Mesenteric fat pad (tissue), 1 donor: ENCODE measurements around the gene TRIP12. TPM values are rescaled to one million over a fixed set of nuclear protein-coding genes. Genes with fewer than 3 reads are reported as not detected.
"Not testable (repeated sequence)": the region's sequence is repeated elsewhere in the genome, so short reads cannot be mapped to it uniquely, and the experiment has no call there.

Source experiments
- DNase-seq: peaks from one replicate; pipeline ENCODE4 v3.0.0-alpha.2; 2020; ENCODE audit warnings: low spot score
- total RNA-seq: library from RNA; stranded (reverse); fragmentation: NEBNext Ultra II Directional; extraction: Animal tissue kit (Norgen Biotek cat#: 25700); gene quantifications from one replicate; pipeline ENCODE4 v1.2.1, GENCODE V29; 2021
- donor health status: DM: yes; HTN: yes; CAD: no.

The TRIP12 gene
- total RNA-seq, 1 donor from 2014 or later: 259 TPM

DNA sequence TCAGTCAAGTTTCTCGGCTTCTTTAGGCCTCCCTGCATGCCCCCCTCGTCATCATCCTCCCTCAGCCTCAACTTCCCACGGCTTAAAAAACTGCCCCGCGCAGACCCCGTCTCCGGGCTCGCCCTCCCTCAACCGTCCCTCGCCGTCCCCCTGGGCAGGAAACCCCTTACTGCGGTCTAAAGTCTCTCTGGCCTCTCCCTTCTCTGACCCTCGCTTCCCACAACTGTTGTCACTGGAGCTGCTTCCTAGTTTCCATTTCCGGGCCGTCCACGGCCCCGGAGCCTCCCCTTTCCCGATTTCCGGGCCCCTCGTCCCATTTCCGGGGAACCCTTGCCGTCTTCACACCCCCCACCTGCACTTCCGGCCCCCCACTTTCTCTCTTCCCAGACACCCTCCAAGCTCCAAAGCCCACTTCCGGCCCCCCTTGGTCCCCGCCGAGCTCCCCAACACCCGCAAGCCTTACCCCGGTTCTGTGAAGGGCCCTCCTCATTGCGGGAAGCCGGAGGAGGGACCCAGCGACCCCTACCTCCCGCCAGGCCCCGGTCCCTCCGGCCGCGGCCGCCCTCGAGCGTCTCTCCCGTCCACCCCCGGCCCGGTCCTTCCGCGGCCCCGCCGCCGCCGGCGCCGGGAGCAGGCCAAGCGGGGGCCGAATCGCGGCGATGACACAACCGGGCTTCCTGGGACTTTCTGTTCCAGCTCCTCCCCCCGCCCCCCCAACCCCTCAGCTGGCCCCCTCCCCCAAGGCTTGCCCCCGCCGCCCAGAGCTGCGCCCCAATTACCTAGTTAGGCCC is 513 bp downstream of the TRIP12 start:
- no peak for DNase-seq

DNA sequence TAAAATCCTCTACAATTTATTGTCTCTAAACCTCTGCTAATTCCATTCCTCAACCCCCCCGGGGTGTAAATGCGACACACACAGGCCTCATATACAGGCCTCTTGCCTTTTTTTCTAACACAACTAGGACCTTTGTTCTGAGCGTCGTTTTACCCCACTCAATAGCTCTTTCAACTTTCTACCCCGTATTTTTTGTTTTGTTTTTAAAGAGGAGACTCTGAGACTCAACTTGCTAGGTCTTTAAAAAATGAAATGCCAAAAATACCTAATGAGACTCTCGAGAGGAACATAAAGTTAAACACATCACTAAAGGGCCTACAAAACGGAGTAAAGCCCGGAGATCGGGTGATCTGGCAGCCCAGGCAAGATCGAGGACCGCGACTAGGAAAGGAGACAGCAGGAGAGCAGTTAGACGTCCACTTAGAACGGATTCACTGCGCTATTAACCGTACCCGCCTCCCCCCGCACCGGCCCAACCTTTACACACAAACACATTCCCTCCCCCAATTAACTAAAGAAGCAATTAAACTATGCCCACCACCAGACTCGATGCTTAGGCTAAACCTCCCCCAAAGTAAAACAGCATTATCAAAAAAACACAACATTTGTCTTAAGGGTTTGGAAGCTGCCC is 1.7 kb downstream of the TRIP12 start:
- DNase-seq: no peak

DNA sequence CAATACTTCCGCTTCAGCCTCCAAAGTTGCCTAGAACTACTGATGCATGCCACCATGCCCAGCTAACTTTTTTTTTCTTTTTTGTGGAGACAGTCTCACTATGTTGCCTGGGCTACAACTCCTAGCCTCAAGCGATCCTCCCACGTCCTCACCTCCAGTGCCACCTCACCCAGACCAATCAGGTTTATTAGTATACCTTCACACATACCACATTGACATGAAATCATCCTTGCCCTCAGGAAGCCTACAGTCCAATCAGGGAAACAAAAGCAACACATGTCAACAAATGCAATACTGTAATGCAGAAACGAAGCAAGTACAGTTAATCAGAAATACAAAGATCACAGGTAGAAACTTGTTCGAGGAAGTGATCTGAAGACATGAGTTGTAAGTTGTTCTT is 4.0 kb downstream of the TRIP12 start:
- DNase-seq: no peak

DNA sequence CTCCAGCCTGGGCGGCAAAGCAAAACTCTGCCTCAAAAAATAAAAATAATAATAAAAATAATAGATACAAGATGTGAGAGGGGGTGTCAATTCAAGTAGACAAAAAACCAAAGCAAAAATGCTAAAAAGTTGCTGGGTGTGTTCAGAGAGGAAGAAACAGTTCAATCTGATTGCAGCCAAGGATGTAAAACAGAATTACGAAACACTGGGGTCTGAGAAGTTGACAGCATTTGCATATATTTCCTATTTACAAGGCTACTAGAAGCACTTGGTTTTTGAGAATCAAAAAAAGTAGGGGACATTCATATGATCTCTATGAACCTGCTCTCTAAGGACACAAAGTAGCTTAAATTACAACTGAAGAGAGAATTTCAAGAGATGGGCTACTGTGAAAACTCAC is 7.6 kb downstream of the TRIP12 start:
- DNase-seq: no peak

DNA sequence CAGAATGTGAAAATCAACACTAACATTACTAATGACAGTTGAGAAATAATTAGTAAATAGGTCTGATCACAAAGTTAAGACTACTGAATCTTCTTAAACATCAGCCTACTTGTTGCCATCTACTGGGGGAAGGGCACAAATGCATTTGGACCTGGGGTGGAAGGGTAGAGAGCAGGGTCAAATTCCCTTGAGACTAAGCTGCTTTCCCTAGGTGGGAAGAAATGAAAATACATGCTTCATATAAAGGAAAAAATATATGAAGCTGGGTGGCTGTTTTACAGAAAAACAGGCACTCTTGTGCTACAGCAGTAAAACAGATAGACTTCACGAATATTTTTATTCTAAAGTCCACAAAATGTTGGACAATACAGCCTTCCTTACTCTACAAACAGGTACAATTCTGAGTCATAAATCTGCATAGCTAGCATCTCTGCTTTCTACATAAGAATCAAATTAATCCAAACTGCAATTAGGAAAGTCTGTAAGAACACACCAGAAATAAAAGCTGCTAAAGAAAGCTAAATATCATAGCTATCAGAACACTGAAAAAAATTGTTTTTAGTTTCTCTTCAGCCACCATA is 10.9 kb downstream of the TRIP12 start:
- no peak for DNase-seq

DNA sequence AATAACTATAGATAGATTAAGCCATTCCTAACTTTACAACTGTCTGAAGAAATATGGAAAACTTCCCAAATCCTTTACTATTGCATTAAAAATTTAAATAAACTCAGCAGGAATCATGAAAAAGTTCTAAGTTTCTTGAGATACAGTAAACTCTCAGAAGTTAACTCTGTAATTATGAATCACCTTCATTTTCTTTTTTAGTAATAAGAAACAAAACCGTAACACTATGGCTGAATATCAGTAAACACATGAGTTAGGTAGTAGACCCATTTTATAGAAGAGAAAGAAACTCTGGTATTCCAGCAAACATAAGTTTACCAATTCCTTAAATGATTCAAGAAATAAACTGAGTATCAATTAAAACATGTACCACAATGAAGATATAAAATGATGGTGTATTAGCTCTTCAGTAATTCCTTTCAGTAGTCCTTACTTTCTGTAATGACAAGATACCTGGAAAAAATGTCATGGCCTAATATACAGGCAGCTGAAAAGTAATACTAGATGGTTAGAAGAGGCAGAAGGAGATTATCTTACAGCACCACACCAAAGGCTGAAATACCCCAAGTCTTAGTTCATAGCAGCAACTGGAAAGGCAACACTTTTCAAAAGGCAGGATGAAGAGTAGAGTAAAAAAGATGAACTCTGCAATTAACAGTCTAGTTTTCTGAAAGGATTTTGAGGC is 11.5 kb downstream of the TRIP12 start:
- DNase-seq: no peak

DNA sequence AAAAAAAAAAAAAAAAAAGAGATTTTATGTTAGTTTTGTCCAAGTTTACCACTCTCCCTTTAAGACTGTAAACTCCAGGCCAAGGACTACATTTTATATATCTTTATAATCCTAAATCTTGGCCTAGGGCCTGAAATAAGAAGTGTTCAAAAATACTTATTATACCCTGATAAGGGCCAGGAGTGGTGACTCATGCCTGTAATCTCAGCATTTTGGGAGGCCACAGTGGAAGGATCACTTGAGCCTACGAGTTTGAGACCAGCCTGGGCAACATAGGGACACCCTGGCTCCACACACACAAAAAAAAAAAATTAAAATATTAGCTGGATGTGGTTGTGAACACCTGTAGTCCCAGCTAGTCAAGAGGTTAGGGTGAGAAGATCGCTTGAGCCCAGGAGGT is 12.7 kb downstream of the TRIP12 start:
- no peak for DNase-seq

DNA sequence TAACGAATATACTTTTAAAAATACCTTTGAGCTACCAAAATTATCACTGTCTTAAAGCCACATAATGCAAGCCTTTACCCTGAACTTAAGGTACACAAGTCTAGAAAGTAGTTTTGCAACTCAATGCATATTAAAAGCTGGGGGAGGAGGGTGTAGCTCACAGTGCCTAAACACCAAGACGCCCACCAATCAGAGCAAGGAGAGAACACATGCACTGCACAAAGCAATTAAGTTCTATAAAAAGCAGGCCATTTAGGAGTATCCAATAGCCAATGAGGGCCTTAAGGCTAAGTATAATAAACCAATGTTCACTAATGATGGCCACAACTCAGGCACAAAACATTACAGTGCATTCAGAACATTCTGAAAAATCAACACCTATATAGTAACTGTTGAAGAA is 16.2 kb downstream of the TRIP12 start:
- DNase-seq: no peak

DNA sequence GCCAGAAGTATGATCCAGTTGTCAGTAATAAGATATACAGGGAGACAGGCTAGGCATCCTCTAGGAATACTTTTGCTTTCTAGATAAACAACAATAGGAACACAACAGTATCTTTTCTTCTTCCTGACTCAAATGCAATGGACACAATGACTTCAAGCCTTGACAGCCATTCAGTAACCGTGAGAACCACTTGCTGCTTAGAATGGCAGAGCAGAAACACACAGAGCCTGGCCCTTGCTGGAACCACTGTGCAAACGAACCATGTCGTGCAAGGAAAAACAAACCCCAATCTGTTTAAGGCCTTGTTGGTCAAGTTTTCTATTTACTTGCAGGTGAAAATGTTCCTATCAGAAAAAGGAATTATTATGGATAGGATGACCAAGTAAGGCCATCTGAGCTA is 18.8 kb downstream of the TRIP12 start:
- no peak for DNase-seq

DNA sequence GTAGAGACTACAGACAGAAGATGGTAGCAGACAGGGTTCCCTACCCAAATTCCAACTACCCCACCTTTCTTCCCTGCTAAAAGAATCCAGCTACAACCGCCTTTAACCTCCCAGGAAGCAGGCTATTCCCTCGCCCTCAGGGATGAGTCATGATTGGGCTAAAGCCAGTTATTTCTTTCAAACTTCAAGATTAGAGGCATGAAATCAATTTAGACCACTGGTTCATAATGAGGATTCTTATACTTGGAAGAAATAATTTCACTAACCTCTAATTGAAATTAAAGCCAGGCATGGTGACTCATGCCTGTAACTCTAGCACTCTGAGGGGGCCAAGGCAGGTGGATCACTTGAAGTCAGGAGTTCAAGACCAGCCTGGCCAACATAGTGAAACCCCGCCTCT is 20.0 kb downstream of the TRIP12 start:
- DNase-seq: no peak

DNA sequence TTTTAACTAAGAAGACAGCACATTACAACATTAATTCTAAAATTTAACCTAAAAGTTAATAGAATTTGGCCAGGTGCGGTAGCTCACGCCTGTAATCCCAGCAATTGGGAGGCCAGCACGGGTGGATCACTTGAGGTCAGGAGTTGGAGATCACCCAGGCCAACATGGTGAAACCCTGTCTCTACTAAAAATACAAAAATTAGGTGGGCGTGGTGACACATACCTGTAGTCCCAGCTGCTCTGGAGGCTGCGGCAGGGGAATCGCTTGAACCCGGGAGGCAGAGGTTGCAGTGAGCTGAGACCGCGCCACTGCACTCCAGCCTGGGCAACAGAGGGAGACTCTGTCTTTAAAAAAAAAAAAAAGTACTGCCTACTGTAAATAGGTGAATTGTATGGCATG is 21.3 kb downstream of the TRIP12 start:
- not testable (repeated sequence) for DNase-seq

DNA sequence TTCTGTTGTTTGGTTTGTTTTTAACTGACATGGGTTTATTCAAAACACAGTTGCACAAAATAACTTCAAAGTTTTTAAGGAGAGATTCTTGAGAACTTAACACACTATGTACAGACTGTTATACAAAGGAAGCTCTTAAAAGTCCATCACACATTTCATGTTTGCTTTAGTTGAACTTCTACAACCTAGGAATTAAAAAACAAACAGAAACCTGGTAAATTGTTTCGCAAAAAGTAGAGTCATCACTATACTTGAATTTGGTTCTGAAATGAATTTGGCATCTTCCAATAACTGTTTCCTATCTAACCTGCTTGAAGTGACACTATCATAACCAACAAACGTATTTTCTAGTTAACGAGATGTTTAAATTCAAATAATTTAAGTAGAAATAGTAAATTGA is 21.8 kb downstream of the TRIP12 start:
- no peak for DNase-seq

DNA sequence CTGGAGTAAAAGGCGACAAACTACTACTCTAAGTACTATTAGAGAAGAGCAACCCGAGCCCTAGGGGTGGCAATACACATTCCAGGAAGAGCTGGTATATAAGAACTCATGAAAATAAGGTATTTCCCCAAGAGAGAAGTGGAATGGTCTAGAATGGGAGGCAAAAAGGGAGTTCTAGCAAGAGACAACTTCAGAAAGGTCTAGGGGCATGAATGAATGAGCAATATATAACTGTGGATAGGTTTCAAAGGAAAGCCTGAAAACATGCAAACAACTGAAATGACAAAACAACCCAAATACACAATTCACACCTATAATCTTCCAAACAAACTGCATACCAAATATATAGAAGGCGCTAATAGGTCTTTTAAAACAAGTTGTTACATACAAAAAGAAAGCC is 22.2 kb downstream of the TRIP12 start:
- no peak for DNase-seq

DNA sequence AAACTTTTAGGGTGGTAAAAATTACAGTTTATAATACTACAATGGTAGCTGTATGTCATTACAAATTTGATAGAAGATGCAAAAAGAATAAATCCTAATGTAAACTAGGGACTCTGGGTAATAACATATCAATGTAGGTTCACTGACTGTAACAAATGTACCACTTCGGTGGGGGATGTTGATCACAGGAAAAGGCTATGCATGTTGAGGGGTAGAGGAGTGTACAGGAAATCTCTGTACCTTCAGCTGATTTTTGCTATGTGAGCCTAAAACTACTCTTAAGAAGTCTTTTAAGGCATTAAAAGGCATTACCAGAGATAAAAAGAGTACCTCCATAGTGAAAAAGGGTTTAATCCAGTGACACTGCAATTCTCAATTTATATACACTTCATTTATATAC is 25.0 kb downstream of the TRIP12 start:
- DNase-seq: no peak

DNA sequence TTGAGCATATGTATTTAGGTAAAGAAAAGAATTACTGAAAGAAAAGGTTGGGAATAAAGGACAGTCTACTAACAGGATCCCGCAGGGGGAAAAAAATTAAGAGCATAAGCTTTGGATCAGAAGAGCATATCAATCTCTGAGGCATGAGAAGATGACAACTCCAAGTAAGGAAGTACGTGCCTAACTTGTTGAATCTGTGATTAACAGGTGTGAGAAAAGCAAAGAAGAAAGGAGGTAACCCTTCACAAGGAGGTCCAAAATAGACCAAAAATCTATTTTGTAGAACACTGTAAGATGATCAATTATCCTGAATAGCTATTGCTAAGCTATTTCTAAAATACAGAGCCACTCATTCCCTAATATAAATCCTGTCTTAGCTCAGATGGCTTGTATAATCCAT is 32.8 kb downstream of the TRIP12 start:
- DNase-seq: no peak

DNA sequence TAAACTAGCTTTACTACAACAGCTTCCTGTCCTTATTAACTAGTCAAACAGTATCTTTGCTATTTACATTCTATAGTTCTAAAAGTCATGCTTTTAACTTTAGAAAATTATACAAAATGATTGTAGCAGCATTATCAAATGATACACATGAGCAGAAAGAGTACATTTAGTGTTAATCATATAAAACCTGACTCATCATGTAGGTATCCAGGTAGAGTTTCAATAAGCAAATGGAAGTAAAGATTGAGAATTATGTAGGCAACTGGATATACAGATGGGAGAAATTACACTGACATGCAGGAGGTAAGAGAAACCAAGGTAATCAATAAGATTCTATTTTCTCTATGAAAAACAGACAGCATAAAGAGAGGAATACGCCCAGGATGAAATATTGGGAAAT is 33.8 kb downstream of the TRIP12 start:
- no peak for DNase-seq

DNA sequence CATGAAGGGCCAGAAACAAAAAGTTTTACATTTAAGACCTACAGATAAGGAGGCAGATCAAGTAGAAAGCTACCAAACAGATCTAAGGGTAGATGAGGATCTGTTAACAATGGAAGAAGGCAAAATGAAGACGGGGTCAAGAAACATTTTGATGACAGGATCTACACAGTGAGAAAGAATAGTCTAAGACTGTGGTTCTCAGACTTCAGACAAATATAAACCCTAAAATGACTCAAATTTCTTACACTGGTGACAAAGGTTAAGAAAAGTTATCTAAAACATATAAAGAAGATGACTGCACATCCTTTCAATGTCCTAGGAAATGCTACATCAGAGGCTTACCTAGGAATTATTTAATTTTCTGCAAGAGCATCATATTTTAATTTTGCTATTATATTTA is 34.4 kb downstream of the TRIP12 start:
- no peak for DNase-seq

DNA sequence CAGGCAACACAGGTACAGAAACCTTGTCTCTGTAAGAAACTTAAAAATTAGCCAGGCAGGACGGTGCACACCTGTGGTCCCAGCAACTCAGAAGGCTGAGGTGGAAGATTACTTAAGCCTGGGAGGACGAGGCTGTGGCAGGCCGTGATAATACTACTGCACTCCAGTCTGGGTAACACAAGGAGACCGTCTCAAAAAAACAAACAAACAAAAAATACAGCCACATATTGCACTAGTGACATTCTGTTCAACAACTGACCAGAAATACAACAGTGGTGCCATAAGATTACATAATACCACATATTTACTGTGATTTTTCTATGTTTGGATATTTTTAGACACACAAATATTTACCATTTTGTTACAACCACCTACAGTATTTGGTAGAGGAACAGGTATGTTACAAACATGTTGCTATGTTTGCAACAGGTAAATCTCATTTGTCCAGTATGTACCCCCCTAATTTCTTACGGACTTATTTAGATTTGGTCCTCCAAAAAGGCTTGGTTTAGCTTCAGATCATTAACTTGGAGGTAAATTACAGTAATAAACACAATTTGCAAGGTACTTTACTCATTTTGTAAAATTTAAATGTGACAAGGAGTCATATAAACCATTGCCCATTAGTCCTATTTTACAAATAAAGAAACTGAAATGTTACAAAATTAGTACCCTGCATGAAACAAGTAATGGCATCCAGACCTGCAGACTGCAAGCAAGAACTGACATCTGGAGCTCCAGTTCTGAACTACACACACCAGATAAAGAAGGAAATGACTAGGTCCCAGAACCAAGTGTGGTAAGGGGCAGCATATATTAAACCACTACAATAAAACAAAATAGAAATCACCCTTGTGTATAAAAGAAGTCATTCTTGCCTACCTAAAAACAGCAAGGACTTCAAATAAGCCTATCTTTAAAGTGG is 36.8 kb downstream of the TRIP12 start:
- DNase-seq: no peak

DNA sequence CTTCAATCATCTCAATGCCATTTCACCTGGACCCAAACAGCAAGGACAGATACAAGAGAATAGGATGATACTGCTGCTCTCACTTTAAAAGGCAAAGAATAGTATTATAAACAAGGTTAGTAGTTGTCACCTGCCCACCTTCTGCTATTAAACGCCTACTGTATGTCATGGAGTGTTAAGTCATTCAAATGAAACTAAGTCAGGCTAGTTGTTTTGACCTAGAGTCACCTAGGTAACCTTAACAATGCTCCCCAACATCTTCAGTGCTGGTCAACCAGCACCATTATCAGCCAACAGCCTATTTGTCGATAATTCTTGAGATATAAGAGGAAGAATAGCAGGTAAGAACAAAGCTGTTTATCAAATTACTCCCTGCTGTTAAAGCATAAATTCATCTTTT is 39.2 kb downstream of the TRIP12 start:
- no peak for DNase-seq

DNA sequence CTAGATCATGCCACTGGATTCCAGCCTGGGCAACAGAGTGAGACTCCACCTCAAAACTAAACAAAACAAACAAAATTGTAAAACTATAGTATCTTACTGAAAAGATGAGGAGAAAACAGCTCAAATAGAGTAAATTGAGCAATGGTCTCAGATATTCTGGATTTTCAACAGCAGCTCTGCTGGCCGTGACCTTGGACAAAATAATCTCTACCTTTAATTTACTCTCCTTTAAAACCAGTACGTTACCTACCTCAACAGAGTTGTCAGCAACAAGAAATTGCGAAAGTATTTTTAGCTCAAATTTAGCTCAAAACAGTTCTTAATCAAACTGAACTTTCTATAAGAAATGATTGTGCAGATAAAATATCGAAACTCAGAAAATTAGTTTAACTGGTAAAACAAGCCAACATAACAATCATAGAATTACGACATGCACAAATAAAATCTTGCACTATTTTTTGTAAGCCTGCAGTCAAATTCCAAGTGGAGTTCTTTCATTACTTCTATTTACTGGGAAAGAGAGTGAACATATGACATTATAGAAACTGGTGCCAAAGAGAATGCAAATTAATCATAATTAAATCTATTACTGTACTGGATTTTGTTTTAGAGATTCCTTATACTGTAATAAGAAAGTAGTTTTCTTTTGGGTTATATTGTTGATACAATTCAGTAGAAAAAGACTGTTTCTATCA is 40.8 kb downstream of the TRIP12 start:
- DNase-seq: no peak
